Measurements from ENCODE around the gene OGDHL.
"Not testable (repeated sequence)": the region's sequence is repeated elsewhere in the genome, so short reads cannot be mapped to it uniquely, and the experiment has no call there.

The OGDHL gene

GRCh38 chr10:49739426-49739825 lies 22.7 kb downstream of the OGDHL start:
- no peaks in the 10 kb centered on the region for H3K36me3 Mint-ChIP-seq (ENCODE audit: low read depth)
- no peak overlapping the region for H3K27ac Mint-ChIP-seq
- no peak overlapping the region for H3K4me3 Mint-ChIP-seq
- H3K9me3 Mint-ChIP-seq: no peaks in the 10 kb centered on the region
- no peaks in the 10 kb centered on the region for H3K27me3 Mint-ChIP-seq (ENCODE audit: low read depth)
- H3K4me1 Mint-ChIP-seq (ENCODE audit: low read depth): no peaks in the 10 kb centered on the region
- DNase-seq (ENCODE audit: low spot score): no peak

- no peak overlapping the region for H3K27ac Mint-ChIP-seq
- no peaks in the 10 kb centered on the region for H3K36me3 Mint-ChIP-seq (ENCODE audit: low read depth)
- no peaks in the 10 kb centered on the region for H3K27me3 Mint-ChIP-seq (ENCODE audit: low read depth)
- no peak for DNase-seq (ENCODE audit: low spot score)
- no peaks in the 10 kb centered on the region for H3K9me3 Mint-ChIP-seq
- no peak overlapping the region for H3K4me3 Mint-ChIP-seq
- H3K4me1 Mint-ChIP-seq (ENCODE audit: low read depth): no peaks in the 10 kb centered on the region
These were observed 23.3 kb downstream of the OGDHL start for GRCh38 chr10:49738616-49739360.

- Mint-ChIP-seq H3K4me3 (no peak overlapping the region), H3K9me3 (no peaks in the 10 kb centered on the region), H3K27ac (no peak overlapping the region), H3K4me1 (ENCODE audit: low read depth) (no peaks in the 10 kb centered on the region), H3K36me3 (ENCODE audit: low read depth) (no peaks in the 10 kb centered on the region), H3K27me3 (ENCODE audit: low read depth) (no peaks in the 10 kb centered on the region)
- DNase-seq (ENCODE audit: low spot score): no peak
These were observed 24.5 kb downstream of the OGDHL start for GRCh38 chr10:49737474-49738201.

- no peak for DNase-seq (ENCODE audit: low spot score)
- H3K27me3 Mint-ChIP-seq (ENCODE audit: low read depth): no peaks in the 10 kb centered on the region
- no peaks in the 10 kb centered on the region for H3K4me1 Mint-ChIP-seq (ENCODE audit: low read depth)
- H3K9me3 Mint-ChIP-seq: no peaks in the 10 kb centered on the region
- H3K27ac Mint-ChIP-seq: no peak overlapping the region
- H3K36me3 Mint-ChIP-seq (ENCODE audit: low read depth): no peaks in the 10 kb centered on the region
- no peak overlapping the region for H3K4me3 Mint-ChIP-seq
These were observed 25.5 kb downstream of the OGDHL start for GRCh38 chr10:49736564-49737113.

- no peaks in the 10 kb centered on the region for H3K27me3 Mint-ChIP-seq (ENCODE audit: low read depth)
- DNase-seq (ENCODE audit: low spot score): no peak
- H3K27ac Mint-ChIP-seq: no peak overlapping the region
- no peaks in the 10 kb centered on the region for H3K9me3 Mint-ChIP-seq
- no peak overlapping the region for H3K4me3 Mint-ChIP-seq
- H3K4me1 Mint-ChIP-seq (ENCODE audit: low read depth): no peaks in the 10 kb centered on the region
- H3K36me3 Mint-ChIP-seq (ENCODE audit: low read depth): no peaks in the 10 kb centered on the region
These were observed 26.1 kb downstream of the OGDHL start for GRCh38 chr10:49735848-49736563.

- H3K4me3 Mint-ChIP-seq: no peak overlapping the region
- H3K9me3 Mint-ChIP-seq: no peaks in the 10 kb centered on the region
- DNase-seq (ENCODE audit: low spot score): no peak
- H3K27ac Mint-ChIP-seq: no peak overlapping the region
- H3K36me3 Mint-ChIP-seq (ENCODE audit: low read depth): no peaks in the 10 kb centered on the region
- H3K27me3 Mint-ChIP-seq (ENCODE audit: low read depth): no peaks in the 10 kb centered on the region
- no peaks in the 10 kb centered on the region for H3K4me1 Mint-ChIP-seq (ENCODE audit: low read depth)
These were observed 27.0 kb downstream of the OGDHL start for GRCh38 chr10:49735161-49735560.

- H3K9me3 Mint-ChIP-seq: no peaks in the 10 kb centered on the region
- no peaks in the 10 kb centered on the region for H3K27me3 Mint-ChIP-seq (ENCODE audit: low read depth)
- no peak overlapping the region for H3K4me3 Mint-ChIP-seq
- no peaks in the 10 kb centered on the region for H3K4me1 Mint-ChIP-seq (ENCODE audit: low read depth)
- no peak overlapping the region for H3K27ac Mint-ChIP-seq
- DNase-seq (ENCODE audit: low spot score): no peak
- no peaks in the 10 kb centered on the region for H3K36me3 Mint-ChIP-seq (ENCODE audit: low read depth)
These were observed 27.4 kb downstream of the OGDHL start for GRCh38 chr10:49734676-49735075.

GRCh38 chr10:49733866-49734265 lies 28.3 kb downstream of the OGDHL start:
- Mint-ChIP-seq H3K9me3 (no peaks in the 10 kb centered on the region), H3K36me3 (ENCODE audit: low read depth) (no peaks in the 10 kb centered on the region), H3K4me1 (ENCODE audit: low read depth) (no peaks in the 10 kb centered on the region), H3K27ac (no peak overlapping the region), H3K4me3 (no peak overlapping the region), H3K27me3 (ENCODE audit: low read depth) (no peaks in the 10 kb centered on the region)
- DNase-seq (ENCODE audit: low spot score): no peak

GRCh38 chr10:49726593-49726992 lies 35.5 kb downstream of the OGDHL start:
- Mint-ChIP-seq H3K27ac (no peak overlapping the region), H3K27me3 (ENCODE audit: low read depth) (no peaks in the 10 kb centered on the region), H3K36me3 (ENCODE audit: low read depth) (no peaks in the 10 kb centered on the region), H3K9me3 (peaks cover 16% of the 10 kb centered on the region), H3K4me3 (no peak overlapping the region), H3K4me1 (ENCODE audit: low read depth) (no peaks in the 10 kb centered on the region)
- no peak for DNase-seq (ENCODE audit: low spot score)

GRCh38 chr10:49715157-49715556 lies 47.0 kb downstream of the OGDHL start:
- not testable (repeated sequence) for DNase-seq (ENCODE audit: low spot score); H3K36me3 Mint-ChIP-seq (ENCODE audit: low read depth); H3K27ac Mint-ChIP-seq; H3K4me3 Mint-ChIP-seq; H3K4me1 Mint-ChIP-seq (ENCODE audit: low read depth); H3K9me3 Mint-ChIP-seq; H3K27me3 Mint-ChIP-seq (ENCODE audit: low read depth)

GRCh38 chr10:49713266-49713665 lies 48.9 kb downstream of the OGDHL start:
- no peak overlapping the region for H3K4me3 Mint-ChIP-seq
- no peak for DNase-seq (ENCODE audit: low spot score)
- no peaks in the 10 kb centered on the region for H3K36me3 Mint-ChIP-seq (ENCODE audit: low read depth)
- H3K27ac Mint-ChIP-seq: no peak overlapping the region
- H3K4me1 Mint-ChIP-seq (ENCODE audit: low read depth): no peaks in the 10 kb centered on the region
- H3K27me3 Mint-ChIP-seq (ENCODE audit: low read depth): no peaks in the 10 kb centered on the region
- no peaks in the 10 kb centered on the region for H3K9me3 Mint-ChIP-seq

GRCh38 chr10:49711481-49711880 lies 50.6 kb downstream of the OGDHL start:
- no peaks in the 10 kb centered on the region for H3K27me3 Mint-ChIP-seq (ENCODE audit: low read depth)
- H3K4me3 Mint-ChIP-seq: no peak overlapping the region
- no peak for DNase-seq (ENCODE audit: low spot score)
- no peaks in the 10 kb centered on the region for H3K36me3 Mint-ChIP-seq (ENCODE audit: low read depth)
- H3K27ac Mint-ChIP-seq: no peak overlapping the region
- no peaks in the 10 kb centered on the region for H3K9me3 Mint-ChIP-seq
- H3K4me1 Mint-ChIP-seq (ENCODE audit: low read depth): peaks cover 2% of the 10 kb centered on the region

- H3K4me3 Mint-ChIP-seq: no peak overlapping the region
- peaks cover 2% of the 10 kb centered on the region for H3K4me1 Mint-ChIP-seq (ENCODE audit: low read depth)
- H3K36me3 Mint-ChIP-seq (ENCODE audit: low read depth): no peaks in the 10 kb centered on the region
These were observed 51.2 kb downstream of the OGDHL start for GRCh38 chr10:49710966-49711365.

GRCh38 chr10:49709934-49710333 lies 52.2 kb downstream of the OGDHL start:
- Mint-ChIP-seq H3K36me3 (ENCODE audit: low read depth) (no peaks in the 10 kb centered on the region), H3K9me3 (no peaks in the 10 kb centered on the region), H3K27ac (no peak overlapping the region), H3K27me3 (ENCODE audit: low read depth) (no peaks in the 10 kb centered on the region), H3K4me1 (ENCODE audit: low read depth) (peaks cover 2% of the 10 kb centered on the region), H3K4me3 (no peak overlapping the region)
- DNase-seq (ENCODE audit: low spot score): no peak

More at GRCh38 chr10:49710966-49711365, 51.2 kb downstream of the OGDHL start:
- no peak for DNase-seq (ENCODE audit: low spot score)
- Mint-ChIP-seq H3K9me3 (no peaks in the 10 kb centered on the region), H3K27ac (no peak overlapping the region), H3K27me3 (ENCODE audit: low read depth) (no peaks in the 10 kb centered on the region)
